HG03558 (cell line): ENCODE data around the gene ZMPSTE24.

Experiments
- ATAC-seq: cut with Tn5 transposase; IDR thresholded peaks from one replicate; pipeline ENCODE4 v1.9.1; 2021; ENCODE audit warnings: moderate number of reproducible peaks; ENCODE audit not compliant: unreplicated experiment; ENCODE audit errors: extremely low read depth

The ZMPSTE24 gene

GRCh38 chr1:40257313-40257687 is 736 bp upstream of the ZMPSTE24 start:
- no peak for ATAC-seq

DNA sequence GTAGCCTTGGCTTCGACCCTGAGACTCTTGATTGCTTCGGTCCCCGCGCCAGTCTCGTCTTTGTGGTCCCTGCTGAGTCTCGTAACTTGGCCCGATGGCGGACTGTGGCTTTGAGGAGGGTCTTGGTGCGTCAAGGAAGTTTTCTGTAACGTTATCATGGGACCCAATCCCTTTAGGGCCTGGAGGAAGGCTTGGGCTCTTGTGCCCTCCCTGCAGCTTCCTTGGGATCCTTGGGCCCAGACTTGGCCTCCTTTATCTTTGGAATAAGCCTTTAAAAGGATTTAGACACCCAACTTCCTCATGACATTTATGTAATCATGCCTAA is 371 bp downstream of the ZMPSTE24 start:
- no peak for ATAC-seq

DNA sequence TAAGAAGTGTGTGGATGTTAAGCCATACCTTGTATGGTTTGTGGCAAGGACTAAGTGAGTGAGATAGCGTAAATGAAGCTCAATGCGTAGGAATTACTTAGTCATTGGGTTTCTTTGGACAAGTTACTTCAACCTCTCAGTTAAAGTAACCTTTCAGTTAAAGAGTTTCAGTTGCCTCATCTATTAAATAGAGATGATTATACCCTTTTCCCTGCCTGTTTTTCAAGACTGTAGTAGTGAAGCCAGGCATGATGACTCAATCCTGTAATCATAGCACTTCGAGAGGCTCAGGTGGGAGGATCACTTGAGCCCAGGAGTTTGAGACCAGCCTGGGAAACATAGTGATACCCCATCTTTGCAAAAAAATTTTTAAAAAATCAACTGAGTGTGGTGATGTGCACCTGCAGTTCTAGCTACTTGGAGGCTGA is 6.3 kb downstream of the ZMPSTE24 start:
- no peak for ATAC-seq

DNA sequence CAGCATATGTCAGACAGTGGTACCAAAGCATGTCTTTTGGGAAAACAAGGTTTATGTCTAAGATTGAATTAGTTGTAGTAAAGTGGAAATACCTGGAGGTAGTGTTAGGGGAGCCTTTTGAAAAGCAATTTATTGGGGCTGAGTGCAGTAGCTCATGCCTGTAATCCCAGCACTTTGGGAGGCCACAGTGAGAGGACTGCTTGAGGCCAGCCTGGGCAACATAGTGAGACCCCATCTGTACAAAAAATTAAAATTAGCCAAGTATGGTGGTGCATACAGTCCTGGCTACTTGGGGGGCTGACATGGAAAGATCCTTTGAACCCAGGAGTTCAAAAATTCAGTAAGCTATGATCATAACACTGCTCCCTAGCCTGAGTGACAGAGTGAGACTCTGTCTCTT is 7.3 kb downstream of the ZMPSTE24 start:
- ATAC-seq = no peak

DNA sequence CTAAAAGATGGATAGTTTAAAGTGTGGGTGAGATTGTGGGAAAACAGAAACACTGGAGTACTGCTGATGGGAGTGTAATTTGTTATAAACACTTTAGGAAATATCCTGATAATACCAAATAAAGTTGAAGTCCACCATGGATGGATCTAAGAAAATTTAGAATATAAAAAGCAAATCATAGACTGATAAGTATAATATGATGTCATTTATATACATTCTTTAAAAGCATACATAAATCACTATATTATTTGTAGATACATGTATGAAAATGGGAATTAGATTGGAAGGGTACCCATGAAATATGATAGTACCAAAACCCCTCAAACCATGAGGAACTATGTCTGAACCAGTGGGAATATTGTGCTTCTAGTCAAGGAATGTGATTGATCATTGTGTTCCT is 7.9 kb downstream of the ZMPSTE24 start:
- ATAC-seq = no peak

DNA sequence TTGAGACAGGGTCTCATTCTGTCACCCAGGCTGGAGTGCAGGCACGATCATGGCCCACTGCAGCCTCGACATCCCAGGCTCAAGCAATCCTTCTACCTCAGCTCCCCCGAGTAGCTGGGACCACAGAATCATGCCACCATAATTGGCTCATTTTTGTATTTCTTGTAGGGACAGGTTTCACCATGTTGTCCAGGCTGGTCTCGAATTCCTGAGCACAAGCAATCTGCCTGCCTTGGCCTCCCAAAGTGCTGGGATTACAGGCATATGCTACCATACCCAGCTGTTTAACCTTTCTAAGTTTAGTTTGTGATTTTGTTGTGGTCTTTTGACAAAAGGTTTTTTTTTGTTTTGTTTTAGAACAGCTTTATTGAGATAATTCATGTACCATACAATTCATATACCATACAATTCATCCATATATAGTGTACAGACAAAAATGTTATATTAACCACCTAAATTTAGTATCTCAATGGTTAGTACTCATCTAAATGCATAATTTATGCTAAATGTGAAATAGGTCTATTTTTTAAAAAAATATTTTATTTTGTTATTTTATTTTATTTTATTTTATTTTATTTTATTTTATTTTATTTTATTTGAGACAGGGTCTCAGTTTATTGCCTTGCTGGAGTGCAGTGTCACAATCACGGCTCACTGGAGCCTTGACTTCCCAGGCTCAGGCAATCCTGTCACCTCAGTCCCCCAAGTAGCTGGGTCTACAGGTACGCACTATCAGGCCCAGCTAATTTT is 8.9 kb downstream of the ZMPSTE24 start:
- no peak for ATAC-seq

DNA sequence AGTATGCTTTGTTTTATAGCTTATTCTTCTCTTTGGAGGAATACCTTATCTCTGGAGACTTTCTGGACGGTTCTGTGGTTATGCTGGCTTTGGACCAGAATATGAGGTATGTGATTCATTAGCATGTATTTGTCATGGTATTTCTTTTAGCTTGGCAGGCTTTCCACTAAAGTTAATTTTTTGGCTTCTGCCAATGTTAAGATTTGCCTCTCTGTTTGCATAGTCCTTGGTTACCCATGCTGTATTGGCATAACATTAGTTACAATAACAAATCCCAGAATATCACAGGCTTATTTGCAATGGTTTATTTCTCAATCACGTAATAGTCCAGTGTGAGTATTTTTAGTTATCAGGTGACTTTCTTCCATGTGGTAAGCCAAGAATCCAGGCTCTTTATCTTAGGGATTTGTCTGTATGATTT is 9.7 kb downstream of the ZMPSTE24 start:
- no peak for ATAC-seq

- ATAC-seq = no peak
These were observed 10.2 kb downstream of the ZMPSTE24 start for GRCh38 chr1:40268211-40268610.

DNA sequence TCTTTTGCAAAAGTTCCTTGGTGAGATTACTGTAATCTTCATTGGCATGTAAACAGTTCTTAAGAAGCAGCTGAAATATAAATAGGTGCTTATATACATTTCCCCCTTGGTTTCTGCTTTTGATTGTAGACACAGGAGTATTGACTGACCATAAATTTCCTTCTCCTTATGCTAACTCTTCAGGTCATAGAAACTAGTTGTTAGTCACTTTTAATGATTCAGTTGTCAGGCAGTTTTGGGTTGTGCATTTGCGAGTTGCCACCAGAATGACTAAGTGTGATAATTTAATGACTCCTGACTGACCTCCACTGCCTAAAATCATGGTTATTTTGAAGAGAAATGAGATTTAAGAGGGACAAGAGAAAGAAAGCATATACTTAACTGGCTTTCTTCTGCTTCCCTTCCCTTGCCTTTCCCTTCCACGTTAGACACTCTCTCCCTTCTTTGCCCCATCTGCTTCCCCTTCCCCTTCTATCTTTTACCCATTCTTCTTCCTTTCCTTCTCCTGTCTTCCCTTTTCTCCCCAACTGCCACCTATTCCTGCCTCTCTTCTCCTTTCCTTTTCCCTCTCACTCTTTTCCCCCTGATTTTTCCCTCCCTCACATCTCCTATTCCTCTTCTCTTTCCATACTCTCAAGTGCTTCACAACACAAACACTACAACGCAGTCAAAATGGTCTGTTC is 12.3 kb downstream of the ZMPSTE24 start:
- no peak for ATAC-seq

DNA sequence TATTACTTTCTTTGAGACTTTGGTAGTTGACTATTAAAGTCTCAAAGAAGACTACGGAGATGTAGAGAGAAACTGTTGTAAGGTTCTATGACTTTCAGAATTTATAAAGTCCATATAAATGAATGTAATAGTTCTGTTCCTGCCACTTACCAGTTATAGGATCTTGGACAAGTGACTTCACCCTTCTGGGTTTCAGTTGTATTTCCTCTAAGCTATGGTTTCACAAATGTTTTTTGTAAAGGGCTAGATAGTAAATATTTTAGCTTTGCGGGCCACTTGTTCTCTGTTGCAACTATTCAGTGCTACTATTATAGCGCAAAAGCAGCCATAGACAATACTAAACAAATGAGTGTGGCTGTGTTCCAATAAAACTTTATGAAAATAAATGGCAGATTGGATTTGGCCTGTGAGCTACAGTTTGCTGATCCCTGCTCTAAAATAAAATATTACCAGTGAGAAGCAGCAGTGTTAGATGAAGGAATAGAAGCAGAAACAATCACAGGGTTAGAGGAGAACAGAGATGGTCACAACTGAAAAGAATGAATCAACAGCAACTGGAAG is 14.7 kb downstream of the ZMPSTE24 start:
- no peak for ATAC-seq

GRCh38 chr1:40273547-40274166 is 15.6 kb downstream of the ZMPSTE24 start:
- no peak for ATAC-seq

DNA sequence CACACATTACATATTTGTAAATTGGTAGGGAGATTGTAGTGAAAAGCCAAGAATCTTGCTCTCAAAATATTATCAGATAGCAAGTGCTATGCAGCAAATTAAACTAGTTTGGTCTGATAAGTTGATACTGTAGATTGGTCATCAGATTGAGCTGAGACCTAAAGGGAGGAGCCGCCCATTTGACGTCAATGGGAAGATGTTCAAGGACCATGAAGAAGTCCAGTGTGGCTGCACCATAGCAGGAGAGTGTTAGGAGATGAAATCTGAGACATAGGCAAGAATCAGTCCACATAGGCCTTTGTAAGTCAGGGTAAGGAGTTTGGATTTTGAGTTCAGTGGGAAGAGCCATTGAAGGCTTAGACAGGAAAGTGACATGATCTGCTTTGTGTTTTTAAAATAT is 16.3 kb downstream of the ZMPSTE24 start:
- ATAC-seq = no peak

DNA sequence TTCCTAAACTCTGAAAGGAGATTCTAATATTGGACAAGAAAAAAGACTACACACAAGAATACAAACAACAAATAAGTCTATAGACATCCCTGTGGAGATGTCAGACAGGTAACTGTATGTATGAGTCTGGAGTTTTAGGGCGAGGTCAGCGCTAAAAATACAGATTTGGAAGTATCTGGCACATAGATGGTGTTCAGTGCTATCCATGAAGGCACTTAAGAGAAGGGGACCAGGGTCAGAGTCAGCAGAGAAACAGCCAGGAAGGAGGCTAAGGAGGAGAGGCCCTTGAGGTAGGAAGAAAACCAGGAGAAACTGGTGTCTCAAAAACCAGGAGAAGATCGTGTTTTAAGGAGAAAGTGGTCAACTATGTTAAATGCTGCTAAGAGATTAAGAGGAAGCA is 18.1 kb downstream of the ZMPSTE24 start:
- ATAC-seq = no peak

- ATAC-seq = no peak
These were observed 23.8 kb downstream of the ZMPSTE24 start for GRCh38 chr1:40281853-40282252.

DNA sequence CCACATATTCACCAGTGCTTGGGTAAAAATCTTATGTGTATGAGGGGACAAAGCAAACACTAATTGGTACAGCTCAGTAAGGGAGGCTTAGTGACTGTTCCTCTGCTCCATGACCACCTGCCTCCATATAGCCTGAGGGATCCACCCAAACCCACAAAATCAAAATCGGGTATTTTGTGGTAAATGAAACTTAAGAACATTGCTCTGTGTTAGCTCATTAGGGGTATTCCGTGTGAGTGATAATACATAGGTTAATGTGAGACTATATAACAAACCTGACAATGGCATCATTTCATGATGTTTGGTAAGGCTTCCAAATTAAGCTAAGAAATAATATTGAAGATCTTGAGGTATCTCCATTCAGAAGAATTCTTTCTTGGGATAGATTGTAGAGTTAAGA is 33.3 kb downstream of the ZMPSTE24 start:
- ATAC-seq = no peak

DNA sequence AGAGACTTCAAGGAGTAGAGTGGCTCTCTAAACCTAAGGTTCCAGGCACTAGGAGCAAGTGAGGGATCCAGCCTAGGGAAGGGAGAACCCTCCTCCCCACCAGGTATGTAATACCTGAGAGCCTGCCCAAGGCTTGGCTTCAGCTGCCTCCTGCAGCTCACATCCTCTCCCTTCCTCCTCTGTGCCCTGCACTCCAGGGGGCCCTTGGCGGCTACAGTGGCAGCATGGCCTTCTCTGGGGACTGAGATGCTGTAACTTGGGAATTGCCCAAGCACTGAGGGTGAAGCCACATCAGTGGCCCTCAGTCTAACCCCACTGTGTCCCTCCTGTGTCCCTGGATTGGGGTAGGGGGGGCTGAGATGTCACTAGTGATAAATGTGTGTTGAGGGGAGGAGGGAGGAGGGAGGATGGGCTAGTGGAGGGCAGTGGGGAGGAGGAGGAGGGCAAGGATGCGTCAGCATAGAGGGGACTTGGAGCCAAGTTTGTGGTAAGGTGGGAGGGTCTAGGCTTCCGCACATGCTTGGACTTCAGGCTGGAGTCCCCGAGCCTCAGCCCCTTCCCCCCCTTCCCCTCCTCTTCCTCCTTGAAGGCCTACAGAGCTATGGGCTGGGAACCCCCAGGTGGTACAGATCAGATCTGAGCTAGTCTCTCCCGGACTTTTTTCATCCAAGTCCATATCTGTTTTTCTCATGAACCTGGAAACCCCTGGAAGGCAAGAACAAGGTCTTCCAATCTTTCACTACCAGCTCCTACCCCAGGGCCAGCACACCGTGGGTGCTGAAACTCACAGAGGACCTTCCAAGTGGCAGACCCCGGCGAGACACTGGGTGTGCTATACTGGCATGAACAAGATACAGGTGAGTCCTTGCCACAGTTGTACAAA is 41.6 kb downstream of the ZMPSTE24 start:
- no peak for ATAC-seq

DNA sequence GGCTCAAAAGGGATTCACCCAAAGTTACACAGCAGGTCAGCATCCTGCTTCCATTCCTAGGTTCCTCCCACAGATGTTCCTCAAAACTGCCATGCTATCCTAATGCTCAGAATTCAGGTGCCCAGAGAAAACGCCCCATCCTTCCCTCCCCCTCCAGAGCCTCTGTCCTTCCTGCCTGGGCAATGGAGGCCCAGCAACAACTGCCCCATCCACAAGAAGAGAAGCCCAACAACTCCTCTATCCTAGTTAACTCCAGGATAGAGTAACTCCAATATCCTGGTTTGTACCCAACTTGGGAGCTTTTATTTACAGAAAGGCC is 42.2 kb downstream of the ZMPSTE24 start:
- no peak for ATAC-seq

DNA sequence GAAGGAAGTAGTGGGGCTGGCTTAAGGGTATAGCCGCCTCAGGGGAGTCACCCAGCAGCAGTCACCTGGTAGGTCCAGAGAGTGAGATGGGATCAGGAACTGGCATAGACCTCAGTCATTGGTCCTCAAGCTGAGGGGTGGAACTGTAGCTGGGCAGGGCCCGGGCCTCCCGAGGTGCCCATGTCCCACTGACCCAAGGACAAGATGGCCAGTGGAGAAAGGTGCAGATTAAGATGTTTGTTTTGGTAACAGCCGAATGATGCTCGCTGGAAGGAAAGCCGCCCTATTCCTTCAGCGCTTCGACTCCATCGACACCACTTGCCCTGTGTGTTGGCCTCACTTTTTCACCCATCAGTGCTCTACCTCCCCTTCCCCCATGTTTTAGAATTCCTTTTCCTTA is 42.6 kb downstream of the ZMPSTE24 start:
- no peak for ATAC-seq

- no peak for ATAC-seq
These were observed 43.0 kb downstream of the ZMPSTE24 start for GRCh38 chr1:40301066-40301465.

DNA sequence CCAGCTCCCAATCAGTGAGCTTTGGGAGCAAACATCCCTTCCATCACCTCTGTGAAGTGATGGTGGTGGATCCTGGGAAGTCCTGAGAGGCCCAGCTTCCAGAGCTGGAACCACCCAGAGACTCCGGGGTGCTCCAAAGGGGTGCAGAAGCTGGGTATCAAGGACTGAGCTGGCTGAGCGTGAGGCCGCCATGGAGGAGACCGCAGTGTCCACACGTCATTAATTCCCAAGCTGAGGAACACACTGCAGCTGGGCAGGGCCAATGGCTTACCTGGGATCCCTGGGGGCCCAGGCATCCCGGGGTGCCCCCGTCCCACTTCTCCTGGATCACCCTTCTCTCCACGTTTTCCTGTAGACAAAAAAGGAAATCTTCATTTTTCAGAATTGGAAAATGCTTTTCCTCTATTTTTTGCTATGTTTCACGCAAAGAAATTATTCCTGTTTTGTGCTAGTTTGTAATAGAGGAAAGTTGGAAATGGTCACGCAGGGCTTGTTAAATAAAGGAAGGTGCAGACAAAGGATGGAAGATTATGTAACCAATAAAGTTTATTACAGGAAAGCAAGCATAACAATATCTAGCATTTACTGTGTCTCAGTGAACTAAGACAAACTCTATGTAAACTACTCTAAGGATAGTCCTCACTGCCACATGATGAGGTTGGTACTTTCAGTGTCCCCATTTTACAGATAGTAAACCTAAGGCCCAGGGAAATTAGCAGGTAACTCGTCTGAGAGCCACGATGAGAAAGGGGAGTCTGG is 43.7 kb downstream of the ZMPSTE24 start:
- ATAC-seq = no peak
